ENCODE results near the gene BAHCC1. TPM values are rescaled to one million over a fixed set of nuclear protein-coding genes. Genes with fewer than 3 reads are reported as not detected.

Gene BAHCC1
- total and polyA plus RNA-seq, 2 of the 4 experiments (the other 2 are of a cell fraction): 0.36 to 7.8 TPM

DNA sequence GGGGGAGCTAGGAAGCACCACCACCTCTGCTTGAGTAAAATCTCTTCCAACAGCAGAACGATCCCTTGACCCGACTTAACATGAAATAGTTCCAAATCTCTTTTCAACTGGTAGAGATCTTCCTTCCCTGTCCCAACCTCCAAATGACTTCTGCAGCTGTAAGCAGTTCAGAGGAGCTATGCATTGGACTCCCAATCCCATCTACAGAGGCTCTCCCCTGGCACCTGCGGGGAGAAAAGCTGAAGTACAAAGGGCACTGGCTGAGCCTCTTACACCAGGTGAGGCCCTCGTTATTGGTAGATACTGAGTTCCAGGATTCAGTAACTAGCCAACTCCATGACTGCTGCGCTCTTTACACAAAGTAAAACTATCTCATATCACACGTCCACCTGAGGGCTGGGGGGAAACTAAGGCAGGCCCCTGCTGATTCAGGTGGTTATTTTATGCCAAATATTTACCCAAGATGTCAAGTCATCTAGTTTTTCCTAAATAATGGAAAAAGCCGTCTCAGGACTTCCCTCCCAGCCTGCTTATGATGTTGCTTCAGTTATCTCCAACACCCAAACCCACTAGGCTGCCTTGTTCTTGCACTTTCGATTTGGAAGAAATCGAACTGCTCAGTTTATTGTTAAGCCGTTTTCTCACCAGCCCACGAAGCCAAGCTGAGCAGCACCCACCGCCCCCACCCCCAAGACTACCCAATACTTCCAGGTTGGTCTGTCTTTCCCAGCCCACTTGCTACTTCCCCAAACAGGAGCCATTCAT, 114.1 kb downstream of the BAHCC1 start:
- TF ChIP-seq POLR2A (IDR thresholded peaks at IDR 0.05; ENCODE audit: low read depth, low read length) (peak; percentile 27), RCOR1 (IDR thresholded peaks at IDR 0.05; ENCODE audit: insufficient replicate concordance, low read length) (no peak)
- peaks cover 0 to 35% of the 10 kb centered on the region in 2 experiments; a peak in 2 of 4 replicates for H3K79me1 ChIP-seq (ENCODE audit: low read depth in 1 of 2, low read length in 2 of 2)

More for the DNA sequence above, 114.1 kb downstream of the BAHCC1 start:
- intact Hi-C loops (cut with micrococcal nuclease): no loop called here
- H4K8ac ChIP-seq (ENCODE audit: low read depth in 2 of 2, low read length in 2 of 2): peak overlapping the region in 1 of 2 experiments; percentile 41; a peak in 2 of 4 replicates
- no peak overlapping the region for H2AK5ac ChIP-seq (ENCODE audit: low read depth, low read length)
- H3K9me3 ChIP-seq (ENCODE audit: control insufficient read depth, insufficient read depth, low read length): no peaks in the 10 kb centered on the region
- H3K14ac ChIP-seq (replicated peaks; ENCODE audit: low read depth, low read length): peak overlapping the region; percentile 93
- peak overlapping the region; percentile 79 for H3K4me3 ChIP-seq (ENCODE audit: insufficient read depth, low read depth, low read length)
- H4K5ac ChIP-seq (ENCODE audit: low read depth, low read length): no peak overlapping the region
- ChIA-PET POLR2A (ENCODE audit: unreplicated experiment) (interaction anchor here (0.6 to 1.8 kb wide), 4 partner anchors 9 to 796 kb away, joined by 3 to 16 read pairs (median 5); no protein-coding TSS in a partner anchor), CTCF (no interaction called here)
- H2BK120ac ChIP-seq (ENCODE audit: low read depth, low read length): no peak overlapping the region
- no peak overlapping the region for H2AFZ ChIP-seq (replicated peaks; ENCODE audit: low read length, poor library complexity)
- no peak overlapping the region for H3K18ac ChIP-seq (ENCODE audit: low read depth, low read length)
- peaks cover 61% of the 10 kb centered on the region for H4K20me1 ChIP-seq (ENCODE audit: insufficient read depth, low read length)
- H3K9ac ChIP-seq (ENCODE audit: low read depth, low read length): peak overlapping the region; percentile 98
- peak overlapping the region; percentile 68 for H3K23ac ChIP-seq (ENCODE audit: low read depth, low read length)
- no peaks in the 10 kb centered on the region for H3K9me1 ChIP-seq (ENCODE audit: insufficient read depth, low read length)
- peak overlapping the region; percentile 38 for H2AK9ac ChIP-seq (replicated peaks; ENCODE audit: low read depth, low read length, poor library complexity)
- H3K36me3 ChIP-seq (ENCODE audit: control insufficient read depth, insufficient read depth, low read length): peaks cover 37% of the 10 kb centered on the region
- DNase-seq (no peak), ATAC-seq (ENCODE audit: low read depth) (no peak)
- no peak overlapping the region for H2BK15ac ChIP-seq (ENCODE audit: low read depth, low read length)
- no peaks in the 10 kb centered on the region for H3K27me3 ChIP-seq (ENCODE audit: control insufficient read depth, insufficient read depth, low read length)
- H2BK5ac ChIP-seq (ENCODE audit: low read depth, low read length, poor library complexity, severe bottlenecking): peak overlapping the region; percentile 19
- dilution Hi-C loops (cut with HindIII; ENCODE audit: low sequenced_read_pairs, unreplicated experiment): no loop called here
- H3K27ac ChIP-seq (ENCODE audit: insufficient read depth, low read length): peak overlapping the region; percentile 9
- H3K56ac ChIP-seq (ENCODE audit: extremely low read depth, insufficient read depth, low read length): peak overlapping the region; percentile 80
- WGBS, 2 experiments (ENCODE audit: extremely low coverage in 2 of 2, insufficient read length in 1 of 2): 33% methylated on average over 1 of the region's 12 CpGs; no CpG with 5 or more reads in 1 of the 2 experiments
- no TSS peak for BruUV-seq (replicated peaks)
- H3K4me2 ChIP-seq (ENCODE audit: low read depth, low read length): peak overlapping the region; percentile 70
- no peak overlapping the region for H4K91ac ChIP-seq (ENCODE audit: insufficient read depth, low read depth, low read length)
- H3K4ac ChIP-seq (ENCODE audit: low read depth, low read length): no peak overlapping the region
- peaks cover 2% of the 10 kb centered on the region for H3K4me1 ChIP-seq (ENCODE audit: control insufficient read depth, insufficient read depth, low read length)
- H2BK20ac ChIP-seq (ENCODE audit: low read depth, low read length): no peak overlapping the region
- in situ Hi-C loops (cut with MboI; ENCODE audit: low sequenced_read_pairs): no loop called here
